NCI-H1694 treated with DMSO at 0.1 percent for 48 hours (cell line): Measurements from ENCODE around the gene CHSY1.
"Not testable (repeated sequence)": the region's sequence is repeated elsewhere in the genome, so short reads cannot be mapped to it uniquely, and the experiment has no call there.

Experiments used
- DNase-seq: peaks from one replicate; lab custom pipeline; 2025; lab: John Stamatoyannopoulos, UW

Gene CHSY1

GRCh38 chr15:101251830-101252820, at the start of gene CHSY1:
Gene CHSY1 (minus strand): TSS chr15:101252048. CDS start chr15:101251456, 592 bp downstream.
- peak; percentile 21 for DNase-seq

- DNase-seq: no peak
These were observed 44.9 kb upstream of the CHSY1 start for GRCh38 chr15:101296418-101297405.

- peak; percentile 16 for DNase-seq
These were observed 43.8 kb upstream of the CHSY1 start for GRCh38 chr15:101295607-101296161.

- DNase-seq: peak; percentile 79
These were observed 43.1 kb upstream of the CHSY1 start, which contains the start of gene SNRPA1 for GRCh38 chr15:101294731-101295606. Gene SNRPA1 (minus strand): TSS chr15:101295248. CDS start chr15:101295178, 70 bp downstream.

GRCh38 chr15:101293122-101293521, 41.3 kb upstream of the CHSY1 start:
- no peak for DNase-seq

- peak; percentile 41 for DNase-seq
These were observed 37.2 kb upstream of the CHSY1 start for GRCh38 chr15:101288905-101289513.

GRCh38 chr15:101287342-101287741, 35.5 kb upstream of the CHSY1 start:
- DNase-seq: not testable (repeated sequence)

- DNase-seq: no peak
These were observed 34.7 kb upstream of the CHSY1 start for GRCh38 chr15:101286471-101287114.

- DNase-seq: no peak
These were observed 32.1 kb upstream of the CHSY1 start for GRCh38 chr15:101283931-101284330.

GRCh38 chr15:101280007-101280406, 28.2 kb upstream of the CHSY1 start:
- no peak for DNase-seq

- DNase-seq: no peak
These were observed 26.2 kb upstream of the CHSY1 start for GRCh38 chr15:101277943-101278564.

- DNase-seq: peak; percentile 52
These were observed 25.4 kb upstream of the CHSY1 start, which contains the start of gene SELENOS for GRCh38 chr15:101277038-101277822. Gene SELENOS (minus strand): TSS chr15:101277485. CDS start chr15:101277417, 68 bp downstream.

GRCh38 chr15:101276501-101277037, 24.7 kb upstream of the CHSY1 start:
- no peak for DNase-seq

- DNase-seq: no peak
These were observed 23.2 kb upstream of the CHSY1 start for GRCh38 chr15:101275018-101275417.

- no peak for DNase-seq
These were observed 21.7 kb upstream of the CHSY1 start for GRCh38 chr15:101273534-101273933.

- no peak for DNase-seq
These were observed 20.7 kb upstream of the CHSY1 start for GRCh38 chr15:101272584-101272983.

GRCh38 chr15:101269479-101270223, 17.8 kb upstream of the CHSY1 start:
- no peak for DNase-seq
